GM21447 (cell line): Measurements from ENCODE around the gene FSTL1.

Experiments
- ATAC-seq: cut with Tn5 transposase; IDR thresholded peaks from one replicate; pipeline ENCODE4 v1.9.1; 2021; ENCODE audit not compliant: unreplicated experiment

FSTL1 gene

GRCh38 chr3:120440762-120441161, 10.0 kb downstream of the FSTL1 start:
- ATAC-seq = no peak

GRCh38 chr3:120440001-120440703, 10.6 kb downstream of the FSTL1 start:
- no peak for ATAC-seq

DNA sequence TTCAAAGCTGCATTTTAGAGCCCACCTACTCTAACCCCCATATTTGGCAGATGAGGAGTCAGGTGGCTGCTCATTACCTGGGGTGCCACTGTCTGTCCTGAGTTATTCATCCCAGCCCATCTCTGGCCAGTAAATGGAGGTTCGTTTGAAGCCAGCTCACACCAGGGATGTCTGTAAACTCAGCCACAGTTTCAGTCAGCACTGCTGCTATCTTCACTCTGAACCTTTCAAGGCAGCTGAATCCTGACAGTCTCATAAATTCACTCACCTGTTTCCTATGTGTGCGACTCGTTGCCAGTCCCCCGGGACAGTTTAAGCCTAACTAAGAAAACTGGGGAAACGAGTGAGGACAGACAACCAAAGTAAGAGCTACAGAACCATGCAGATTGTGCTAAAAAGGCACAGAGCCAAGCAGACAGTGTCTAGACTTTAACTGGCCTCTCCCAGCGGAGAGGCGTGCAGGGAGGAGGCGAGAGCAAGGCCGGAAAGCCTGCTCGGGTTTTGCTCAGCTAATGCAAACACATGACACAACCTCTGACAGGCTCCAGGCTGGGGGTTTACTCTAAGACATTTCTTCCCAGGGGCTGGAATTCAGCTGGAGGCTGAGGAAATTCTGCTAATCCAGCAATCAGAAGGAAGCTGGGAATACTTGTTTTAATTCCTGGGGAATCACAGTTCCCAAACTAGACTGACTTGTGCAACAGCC, 12.0 kb downstream of the FSTL1 start:
- no peak for ATAC-seq

DNA sequence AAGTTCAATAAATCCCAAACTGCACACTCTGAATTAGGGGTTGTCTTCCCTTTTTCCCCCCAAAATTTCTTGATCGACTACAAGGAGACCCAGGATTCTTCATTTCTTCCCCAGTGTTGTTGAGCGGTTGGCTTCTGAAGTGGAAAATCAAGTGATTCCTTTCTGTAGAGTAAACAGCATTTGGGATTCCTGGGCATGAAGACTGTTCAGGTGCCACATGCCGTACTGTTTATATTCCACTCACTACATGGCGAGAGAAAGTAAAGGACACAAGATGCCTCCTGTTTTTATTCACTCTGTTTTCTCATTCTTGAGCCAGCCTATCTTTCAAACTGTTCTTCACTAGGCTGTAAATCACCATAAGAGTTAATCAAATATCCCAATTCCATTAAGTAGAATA, 12.6 kb downstream of the FSTL1 start:
- ATAC-seq = no peak

GRCh38 chr3:120437559-120437958, 13.2 kb downstream of the FSTL1 start:
- no peak for ATAC-seq

GRCh38 chr3:120436523-120437050, 14.2 kb downstream of the FSTL1 start:
- ATAC-seq = no peak

- no peak for ATAC-seq
These were observed 15.2 kb downstream of the FSTL1 start for GRCh38 chr3:120435621-120436020.

GRCh38 chr3:120433662-120434331, 17.0 kb downstream of the FSTL1 start:
- ATAC-seq = no peak

- ATAC-seq = no peak
These were observed 18.5 kb downstream of the FSTL1 start for GRCh38 chr3:120432150-120432860.

DNA sequence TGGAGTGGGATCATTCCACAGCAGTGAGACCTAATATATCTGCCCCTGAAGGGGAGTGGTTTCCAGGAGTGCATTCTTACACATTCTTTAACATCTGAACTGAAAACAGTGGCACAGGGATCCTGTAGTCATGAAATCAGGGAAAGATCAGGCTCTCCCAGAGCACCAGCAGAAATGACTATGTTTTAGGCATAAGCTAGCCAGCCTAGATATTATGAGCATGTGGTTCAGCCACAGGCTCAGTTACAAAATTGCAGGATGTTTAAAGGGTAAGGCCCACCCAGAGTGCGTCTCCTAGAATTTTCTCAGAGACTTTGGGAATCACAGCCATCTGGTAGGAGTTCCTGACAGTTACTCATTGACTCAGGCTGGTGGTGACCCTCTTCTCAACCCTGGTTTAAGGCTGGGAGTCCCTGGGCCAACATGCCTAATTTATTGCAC, 20.9 kb downstream of the FSTL1 start:
- ATAC-seq = no peak

- no peak for ATAC-seq
These were observed 21.9 kb downstream of the FSTL1 start for GRCh38 chr3:120428924-120429323.

DNA sequence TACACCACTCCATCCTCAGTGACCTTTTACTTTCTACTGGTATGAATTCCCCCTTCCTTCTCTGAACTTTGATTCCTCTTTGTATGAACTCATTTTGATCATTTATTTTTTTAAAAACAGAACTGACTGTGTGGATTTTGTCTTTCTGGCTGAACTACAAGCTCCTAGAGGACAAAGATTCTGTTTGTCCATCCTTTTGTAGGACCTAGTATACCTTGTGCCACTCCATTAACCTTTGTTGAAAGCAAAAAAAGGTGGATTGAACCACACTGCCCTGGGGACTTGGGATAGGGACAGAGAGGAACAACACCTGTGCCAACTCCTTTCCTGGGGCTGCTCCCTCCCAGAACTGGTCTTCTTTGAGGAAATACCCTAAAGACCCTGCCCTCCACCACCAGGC, 23.6 kb downstream of the FSTL1 start:
- ATAC-seq = no peak

- no peak for ATAC-seq
These were observed 25.1 kb downstream of the FSTL1 start for GRCh38 chr3:120425572-120426250.

DNA sequence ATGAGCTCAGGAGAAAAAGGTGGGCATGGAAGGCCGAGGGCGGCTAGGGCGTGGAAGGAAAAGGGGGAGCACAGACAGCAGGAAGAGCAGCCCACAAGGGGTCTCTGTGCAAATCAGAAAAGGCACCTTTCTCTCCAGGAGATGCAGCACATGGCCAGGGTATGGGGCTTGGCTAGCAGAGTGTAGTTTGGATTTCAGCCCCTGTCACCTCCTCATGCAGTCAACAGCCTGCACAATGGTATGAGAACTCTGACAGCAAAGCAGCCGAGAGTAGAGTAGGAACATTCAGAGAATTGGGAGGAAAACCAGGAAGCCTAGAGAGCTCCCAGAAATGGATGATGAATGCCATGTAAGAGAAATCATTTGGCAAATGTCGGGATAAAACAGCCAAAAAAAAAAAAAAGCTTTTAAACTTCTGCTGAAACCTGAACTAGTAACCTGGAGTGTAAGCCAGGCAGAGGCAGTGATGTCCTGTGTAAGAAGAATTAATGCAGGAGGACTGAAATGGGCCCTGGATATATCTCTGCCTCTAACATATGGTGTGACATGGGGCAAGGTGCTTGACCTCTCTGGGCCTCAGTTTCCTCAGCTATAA, 25.7 kb downstream of the FSTL1 start:
- no peak for ATAC-seq

DNA sequence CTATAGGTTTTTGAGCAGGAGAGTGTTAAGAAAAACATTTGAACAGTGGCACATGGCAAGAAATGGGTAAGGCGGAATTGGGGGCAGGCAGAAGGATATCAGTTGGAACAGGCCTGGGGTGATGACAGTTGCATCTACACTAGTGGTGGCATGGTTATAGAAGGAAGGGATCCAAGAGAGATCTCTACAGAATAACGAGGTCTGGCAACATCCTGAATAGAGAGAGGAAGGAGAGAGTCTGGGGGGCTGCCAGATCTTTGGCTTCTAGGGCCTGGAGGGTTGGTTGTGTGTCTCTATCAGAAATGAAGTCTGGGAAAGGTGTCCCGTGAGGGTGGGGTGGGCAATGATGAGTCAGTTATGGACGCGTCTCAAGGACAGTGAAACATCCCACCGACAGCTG, 26.3 kb downstream of the FSTL1 start:
- ATAC-seq = no peak

DNA sequence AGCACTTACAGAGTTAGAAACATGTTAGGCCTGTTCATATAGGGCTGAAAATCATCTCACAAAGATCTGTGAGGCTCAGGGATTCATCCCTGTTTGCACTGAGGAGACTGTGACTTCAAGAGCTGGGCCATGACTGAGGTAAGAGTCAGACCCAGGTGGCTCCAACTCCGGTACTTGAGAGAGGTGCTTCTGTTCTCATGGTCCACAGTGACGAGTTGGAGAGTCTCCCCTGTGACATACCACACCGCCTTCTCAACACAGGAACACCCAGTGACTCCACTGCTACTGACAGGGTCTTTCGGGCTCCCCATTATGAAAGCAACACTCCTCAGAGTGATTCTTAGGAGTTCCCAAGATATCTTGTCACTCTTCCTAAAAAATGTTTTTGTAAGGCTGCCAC, 27.4 kb downstream of the FSTL1 start:
- ATAC-seq = no peak

- ATAC-seq = no peak
These were observed 28.9 kb downstream of the FSTL1 start for GRCh38 chr3:120421926-120422325.

- ATAC-seq = no peak
These were observed 29.8 kb downstream of the FSTL1 start for GRCh38 chr3:120420928-120421551.

- ATAC-seq = no peak
These were observed 30.4 kb downstream of the FSTL1 start for GRCh38 chr3:120420360-120420759.

DNA sequence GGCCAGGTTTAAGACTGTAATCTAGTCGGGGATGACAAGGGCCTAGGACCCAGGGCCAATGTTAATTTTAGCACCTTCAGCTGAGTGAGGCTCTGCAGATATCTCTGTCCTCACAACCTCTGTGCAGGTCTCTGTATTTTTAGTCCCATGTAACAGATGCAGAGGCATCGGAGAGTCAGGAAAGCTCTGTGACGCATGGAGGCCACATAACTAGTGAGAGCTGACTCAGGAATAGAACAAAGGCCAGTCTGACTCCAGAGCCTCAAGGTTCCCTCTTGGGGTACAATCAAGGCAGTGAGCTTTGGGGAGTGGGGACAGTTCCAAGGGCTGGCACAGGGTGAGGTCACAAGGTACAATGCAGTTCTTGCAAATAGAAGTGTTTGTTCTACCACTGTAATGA, 31.0 kb downstream of the FSTL1 start:
- no peak for ATAC-seq
